Measurements from ENCODE around the gene CHRNA5.

CHRNA5 gene

DNA sequence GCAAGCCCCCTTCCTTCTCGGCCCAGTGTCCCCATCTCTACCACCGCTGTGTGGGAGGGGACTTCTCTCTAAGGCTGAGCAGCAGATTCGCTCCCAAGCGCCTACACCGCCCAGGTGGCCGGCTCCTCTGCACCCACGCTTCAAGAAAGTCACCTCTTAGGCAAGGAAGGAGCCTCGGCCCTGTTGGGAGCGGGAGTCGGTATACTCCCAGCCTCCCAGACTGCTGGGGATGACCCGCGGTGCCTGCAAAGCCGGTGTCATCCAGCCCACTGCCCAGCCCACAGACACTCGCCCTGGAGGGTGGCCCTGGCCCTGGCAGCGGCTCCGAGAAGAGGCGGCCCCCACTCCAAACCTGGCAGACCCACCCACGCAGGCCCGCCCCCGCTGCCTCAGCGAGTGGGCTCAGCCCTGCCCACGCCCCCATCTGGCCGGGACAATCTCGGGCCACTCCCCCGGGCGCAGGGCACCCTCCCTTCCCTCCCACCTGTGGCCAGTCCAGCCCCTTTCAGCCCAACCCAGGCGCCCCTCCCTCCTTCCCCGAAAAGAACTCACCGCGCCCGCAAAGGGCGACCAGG is 75.3 kb downstream of the CHRNA5 start:
- DNase-seq = no peak

DNA sequence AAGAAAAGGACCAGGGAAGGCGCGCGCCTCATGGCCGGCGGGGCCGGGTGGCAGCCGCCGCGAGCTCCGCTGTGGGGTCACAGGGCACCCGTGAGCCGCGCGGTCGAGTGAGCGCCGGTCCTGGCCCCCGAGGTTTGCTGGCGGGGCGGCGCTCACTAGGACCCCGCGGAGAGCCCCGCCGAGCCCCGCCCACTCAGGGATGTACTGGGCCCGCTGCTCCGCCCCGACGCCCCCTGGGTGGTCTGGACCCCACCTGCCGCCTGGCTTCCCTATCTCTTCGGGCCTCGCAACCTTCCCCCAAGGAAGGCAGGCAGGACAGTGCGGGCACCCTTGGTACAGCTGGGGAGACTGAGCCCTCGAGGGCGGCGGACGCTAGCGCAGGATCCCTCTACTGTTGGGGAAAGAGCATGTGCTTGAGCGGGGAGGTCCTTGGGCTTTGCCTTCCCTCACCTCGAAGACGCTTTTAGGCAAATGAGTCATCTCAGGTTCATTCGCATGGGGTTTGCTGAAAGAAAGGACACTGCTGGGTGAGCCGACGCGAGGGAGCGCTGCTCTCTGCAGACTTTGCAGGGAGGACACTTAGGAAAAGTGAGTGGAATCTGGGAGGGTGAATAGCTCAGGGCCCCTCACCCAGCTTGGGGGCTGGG is 75.9 kb downstream of the CHRNA5 start, which contains the start of gene CHRNB4:
Gene CHRNB4 (minus strand): TSS at position 109 of the 647 bp plus-strand sequence. CDS start 77 bp downstream, at position 32.
- DNase-seq = no peak

DNA sequence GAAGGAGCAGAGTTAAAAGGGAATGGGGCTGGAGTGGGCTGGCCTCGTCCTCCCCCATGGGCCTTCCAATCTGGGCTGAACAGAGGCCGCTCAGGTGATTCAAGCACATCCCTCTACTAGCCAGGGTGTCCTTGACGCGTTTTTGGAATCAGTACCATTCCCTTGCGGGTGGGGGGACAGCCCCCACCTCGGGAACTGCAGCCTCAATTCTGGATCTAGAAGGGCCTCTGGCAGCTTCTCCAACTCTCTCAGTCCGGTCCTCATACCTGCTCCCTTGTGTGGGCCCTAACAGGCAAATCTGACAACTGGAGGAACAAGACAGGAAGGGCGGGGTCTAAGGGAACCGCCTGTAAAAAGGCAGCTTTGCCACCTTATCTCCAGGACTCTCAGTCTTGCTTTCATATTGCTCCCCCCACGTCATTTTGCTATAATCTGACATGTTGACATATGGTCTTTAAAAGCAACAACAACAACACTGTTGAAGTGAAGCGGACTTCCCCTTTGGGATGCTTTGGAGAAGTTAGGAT is 76.5 kb downstream of the CHRNA5 start:
- no peak for DNase-seq

DNA sequence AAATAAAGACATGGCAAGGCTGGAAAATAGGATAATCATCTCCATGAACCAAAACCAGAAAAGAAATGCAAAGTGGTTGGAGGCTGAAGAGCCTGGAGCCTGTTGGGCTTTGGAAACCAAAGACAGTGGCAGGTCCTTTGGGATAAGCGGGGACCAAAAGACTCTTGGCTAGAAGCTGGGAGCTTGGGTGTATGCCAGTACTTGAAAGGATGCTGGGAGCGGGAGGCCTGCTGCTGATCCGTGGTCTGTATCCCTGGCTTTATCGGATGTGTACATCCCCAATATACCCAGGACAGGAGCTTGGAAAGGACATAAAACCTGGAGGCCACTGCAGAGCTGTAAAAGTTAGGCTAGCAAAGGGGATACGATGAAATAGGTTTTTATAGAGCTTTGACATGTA is 77.0 kb downstream of the CHRNA5 start:
- DNase-seq = no peak
